ENCODE data around the gene MS4A15. TPM values are rescaled to one million over a fixed set of nuclear protein-coding genes. Genes with fewer than 3 reads are reported as not detected.
"Not testable (repeated sequence)": the region's sequence is repeated elsewhere in the genome, so short reads cannot be mapped to it uniquely, and the experiment has no call there.

The MS4A15 gene, protein sequence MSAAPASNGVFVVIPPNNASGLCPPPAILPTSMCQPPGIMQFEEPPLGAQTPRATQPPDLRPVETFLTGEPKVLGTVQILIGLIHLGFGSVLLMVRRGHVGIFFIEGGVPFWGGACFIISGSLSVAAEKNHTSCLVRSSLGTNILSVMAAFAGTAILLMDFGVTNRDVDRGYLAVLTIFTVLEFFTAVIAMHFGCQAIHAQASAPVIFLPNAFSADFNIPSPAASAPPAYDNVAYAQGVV
- total RNA-seq (ENCODE audit: insufficient read depth, low replicate concordance) = not detected

DNA sequence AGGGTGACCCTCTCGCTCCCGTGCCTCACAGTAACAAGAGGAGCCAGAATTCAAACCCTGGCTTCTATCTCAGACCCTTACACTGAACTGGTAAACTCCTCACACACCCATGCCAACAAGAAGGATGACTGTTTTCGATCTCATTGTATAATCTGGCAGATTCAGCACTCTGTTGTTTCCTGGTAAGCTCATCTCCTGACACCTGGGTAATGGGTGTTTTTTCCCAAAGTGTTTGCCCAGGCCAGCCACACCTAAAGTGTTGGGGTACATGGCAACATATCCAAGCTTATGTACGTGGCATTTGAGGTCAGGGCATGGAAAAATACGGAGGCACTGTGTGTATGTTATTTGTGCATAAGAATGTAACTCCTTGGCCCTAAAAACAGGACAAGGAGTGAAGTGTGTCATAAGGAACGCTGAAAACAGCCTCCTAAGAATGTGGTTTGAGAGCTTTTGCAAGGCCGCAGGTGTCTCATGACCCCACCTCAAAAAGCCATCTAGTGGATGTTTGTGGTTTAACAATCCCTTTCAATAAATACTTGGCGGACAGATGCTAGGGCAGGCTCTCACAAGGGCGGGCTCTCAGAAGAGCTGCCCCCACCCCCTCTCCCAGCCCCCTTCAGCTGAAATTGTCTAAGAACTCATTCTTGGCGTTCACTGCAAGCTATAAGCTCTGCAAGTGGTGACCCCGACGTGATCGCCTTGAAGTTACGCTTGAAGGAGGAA, at the start of gene MS4A15:
Gene MS4A15 (plus strand): TSS at position 561 of the 726 bp plus-strand sequence. CDS start 6,867 bp downstream, outside the sequence.
- DNase-seq (ENCODE audit: low spot score) = no peak

- DNase-seq (ENCODE audit: low spot score) = no peak
Observed at GRCh38 chr11:60706931-60707330, 49.7 kb upstream of the MS4A15 start.

- no peak for DNase-seq (ENCODE audit: low spot score)
Observed at GRCh38 chr11:60710482-60710881, 46.2 kb upstream of the MS4A15 start.

DNA sequence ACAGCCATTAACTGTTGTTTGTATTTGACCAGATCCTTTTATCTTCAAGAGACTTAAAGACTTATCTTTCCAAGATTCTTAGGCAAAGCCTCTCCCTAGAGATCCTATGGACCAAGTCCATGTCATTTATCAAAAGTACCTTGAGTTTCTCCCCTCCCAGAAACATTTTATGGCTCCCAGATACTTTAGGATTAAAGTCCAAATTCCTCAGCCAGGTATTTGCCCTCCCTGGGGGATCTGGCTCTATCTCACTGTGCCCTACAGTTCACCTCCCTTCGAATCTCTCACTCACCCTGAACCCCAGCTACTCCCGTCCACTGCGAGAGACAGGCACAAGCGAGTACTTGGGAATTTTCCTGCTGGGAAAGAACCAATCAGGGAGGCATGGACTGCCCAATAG, 45.4 kb upstream of the MS4A15 start:
- no peak for DNase-seq (ENCODE audit: low spot score)

- DNase-seq (ENCODE audit: low spot score) = not testable (repeated sequence)
Observed at GRCh38 chr11:60713423-60713822, 43.2 kb upstream of the MS4A15 start.

GRCh38 chr11:60717956-60718355, 38.7 kb upstream of the MS4A15 start:
- DNase-seq (ENCODE audit: low spot score) = no peak

- DNase-seq (ENCODE audit: low spot score) = no peak
Observed at GRCh38 chr11:60718524-60719316, 37.9 kb upstream of the MS4A15 start.

- DNase-seq (ENCODE audit: low spot score) = no peak
Observed at GRCh38 chr11:60719391-60719790, 37.3 kb upstream of the MS4A15 start.

DNA sequence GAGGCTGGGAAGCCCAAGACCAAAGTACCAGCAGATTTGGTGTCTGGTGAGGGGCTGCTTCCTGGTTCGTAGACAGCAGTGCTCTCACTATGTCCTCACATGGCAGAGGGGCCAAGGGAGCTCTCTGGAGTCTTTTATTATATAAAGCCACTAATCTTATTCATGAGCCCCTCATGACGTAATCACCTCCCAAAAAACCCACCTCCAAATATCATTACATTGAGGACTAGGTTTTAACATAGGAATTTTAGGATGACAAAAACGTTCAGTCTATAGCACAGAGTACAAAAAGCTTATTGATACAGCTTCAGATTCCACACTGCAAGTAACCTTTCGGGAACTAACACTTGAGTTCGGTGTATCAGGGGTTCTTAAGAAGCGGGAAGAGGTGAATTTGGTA, 36.2 kb upstream of the MS4A15 start:
- no peak for DNase-seq (ENCODE audit: low spot score)

- no peak for DNase-seq (ENCODE audit: low spot score)
Observed at GRCh38 chr11:60724420-60724819, 32.2 kb upstream of the MS4A15 start, which contains the start of gene MS4A18. MS4A18 (plus strand) TSS chr11:60724720.

DNA sequence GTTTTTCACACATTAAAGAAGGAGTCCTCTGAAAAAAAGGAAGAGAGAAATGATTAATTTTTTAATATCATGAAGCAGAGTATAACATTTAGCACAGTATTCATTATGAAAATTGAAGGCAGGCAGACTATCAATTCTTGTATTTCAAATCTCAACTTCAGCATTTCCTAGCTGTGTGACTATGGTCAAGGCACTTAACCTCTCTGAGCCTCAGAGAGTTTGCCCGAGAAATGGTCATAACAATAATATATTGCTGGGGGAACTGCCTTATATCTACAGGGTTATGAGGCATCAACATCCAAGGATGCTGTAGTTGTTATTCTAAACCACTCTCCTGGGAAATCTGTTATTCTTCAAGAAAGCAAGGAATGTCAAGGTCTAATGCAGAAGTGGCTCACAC, 31.1 kb upstream of the MS4A15 start:
- DNase-seq (ENCODE audit: low spot score) = no peak

- no peak for DNase-seq (ENCODE audit: low spot score)
Observed at GRCh38 chr11:60731586-60731985, 25.1 kb upstream of the MS4A15 start.

DNA sequence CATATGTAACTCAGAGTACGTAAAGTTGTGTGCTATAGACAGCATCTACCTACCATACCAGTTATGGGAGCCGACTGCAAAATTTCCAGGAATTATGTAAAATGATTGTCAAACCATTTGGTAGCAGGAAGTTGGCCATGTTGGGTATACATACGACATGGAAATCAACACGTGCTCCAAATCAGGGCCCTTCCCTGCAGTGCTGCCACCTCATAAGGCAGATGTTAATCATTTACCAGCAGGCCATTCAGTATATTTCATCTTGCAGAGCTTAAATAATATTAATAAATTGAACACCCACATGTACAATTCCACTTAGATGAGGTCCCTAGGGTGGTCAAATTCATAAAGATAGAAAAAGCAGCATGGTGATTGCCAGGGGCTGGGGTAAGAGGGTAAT, 22.4 kb upstream of the MS4A15 start:
- DNase-seq (ENCODE audit: low spot score) = no peak

DNA sequence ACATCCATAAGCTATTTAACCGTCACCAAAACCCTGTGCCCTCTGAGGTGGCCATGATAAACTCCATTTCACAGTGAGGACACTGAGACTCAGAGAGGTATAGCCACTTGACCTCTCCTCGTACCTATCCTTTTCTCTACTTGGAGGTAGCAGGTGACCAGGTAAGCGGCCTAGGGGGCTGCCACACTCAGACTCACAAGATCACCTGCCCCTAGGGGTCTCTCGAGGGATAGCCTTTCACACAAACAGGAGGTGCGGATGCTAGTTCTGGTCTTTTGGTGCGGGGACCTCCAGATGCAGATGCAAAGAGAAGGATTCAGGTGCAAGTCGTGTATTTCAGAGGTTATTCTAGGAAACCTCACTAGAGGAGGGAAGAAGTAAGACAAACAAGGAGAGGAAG, 17.6 kb upstream of the MS4A15 start:
- no peak for DNase-seq (ENCODE audit: low spot score)

DNA sequence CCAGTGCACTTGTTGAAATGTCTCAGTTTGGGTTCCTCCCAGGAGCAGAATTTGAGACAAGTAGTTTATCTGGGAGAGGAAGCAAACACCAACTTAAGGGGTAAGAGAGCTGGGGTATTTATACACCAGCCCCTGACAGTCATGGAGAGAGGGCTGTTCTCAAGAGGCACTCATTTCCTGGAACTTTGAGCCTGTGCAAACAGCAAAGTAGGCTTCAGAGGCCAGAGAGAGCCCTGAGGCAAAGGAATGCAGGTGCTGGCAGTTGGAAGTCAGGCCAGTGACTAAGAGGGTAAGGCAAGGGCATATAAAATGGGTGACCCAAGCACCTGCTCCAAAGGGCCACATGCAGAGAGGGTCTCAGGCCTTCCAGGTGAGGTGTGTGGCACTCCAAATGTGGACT, 16.1 kb upstream of the MS4A15 start:
- no peak for DNase-seq (ENCODE audit: low spot score)

GRCh38 chr11:60741421-60741820, 15.2 kb upstream of the MS4A15 start:
- no peak for DNase-seq (ENCODE audit: low spot score)

- DNase-seq (ENCODE audit: low spot score) = no peak
Observed at GRCh38 chr11:60743058-60743457, 13.6 kb upstream of the MS4A15 start.

GRCh38 chr11:60744114-60744513, 12.6 kb upstream of the MS4A15 start:
- no peak for DNase-seq (ENCODE audit: low spot score)

GRCh38 chr11:60747359-60747873, 9.3 kb upstream of the MS4A15 start:
- DNase-seq (ENCODE audit: low spot score) = no peak

- DNase-seq (ENCODE audit: low spot score) = no peak
Observed at GRCh38 chr11:60748225-60748624, 8.4 kb upstream of the MS4A15 start.

- no peak for DNase-seq (ENCODE audit: low spot score)
Observed at GRCh38 chr11:60748821-60749220, 7.8 kb upstream of the MS4A15 start.

GRCh38 chr11:60750911-60751310, 5.8 kb upstream of the MS4A15 start:
- no peak for DNase-seq (ENCODE audit: low spot score)
